HG03575 (cell line): Measurements from ENCODE around the gene LCA5.
"Not testable (repeated sequence)": the region's sequence is repeated elsewhere in the genome, so short reads cannot be mapped to it uniquely, and the experiment has no call there.

Source experiments
- ATAC-seq: cut with Tn5 transposase; IDR thresholded peaks from one replicate; pipeline ENCODE4 v1.9.1; 2021; ENCODE audit not compliant: unreplicated experiment, insufficient number of reproducible peaks, low FRiP score; ENCODE audit errors: extremely low read depth

Gene LCA5

GRCh38 chr6:79470728-79471127 lies 66.5 kb downstream of the LCA5 start:
- ATAC-seq = no peak

- no peak for ATAC-seq
Observed at GRCh38 chr6:79469376-79470246, 67.6 kb downstream of the LCA5 start.

GRCh38 chr6:79468587-79468986 lies 68.6 kb downstream of the LCA5 start:
- no peak for ATAC-seq

GRCh38 chr6:79468116-79468515 lies 69.1 kb downstream of the LCA5 start:
- no peak for ATAC-seq

GRCh38 chr6:79467716-79468115 lies 69.5 kb downstream of the LCA5 start:
- ATAC-seq = no peak

- no peak for ATAC-seq
Observed at GRCh38 chr6:79466207-79466834, 70.9 kb downstream of the LCA5 start.

- no peak for ATAC-seq
Observed at GRCh38 chr6:79465381-79465780, 71.8 kb downstream of the LCA5 start.

GRCh38 chr6:79463621-79464050 lies 73.6 kb downstream of the LCA5 start:
- ATAC-seq = no peak

- no peak for ATAC-seq
Observed at GRCh38 chr6:79461205-79461604, 76.0 kb downstream of the LCA5 start.

GRCh38 chr6:79455446-79455845 lies 81.8 kb downstream of the LCA5 start:
- ATAC-seq = no peak

GRCh38 chr6:79453558-79454042 lies 83.6 kb downstream of the LCA5 start:
- ATAC-seq = no peak

GRCh38 chr6:79450984-79451383 lies 86.2 kb downstream of the LCA5 start:
- no peak for ATAC-seq

GRCh38 chr6:79446006-79446405 lies 91.2 kb downstream of the LCA5 start:
- ATAC-seq = no peak

- ATAC-seq = not testable (repeated sequence)
Observed at GRCh38 chr6:79443876-79444275, 93.4 kb downstream of the LCA5 start.

GRCh38 chr6:79441192-79441591 lies 96.0 kb downstream of the LCA5 start:
- no peak for ATAC-seq

GRCh38 chr6:79440598-79440997 lies 96.6 kb downstream of the LCA5 start:
- ATAC-seq = no peak

GRCh38 chr6:79438030-79438429 lies 99.2 kb downstream of the LCA5 start:
- no peak for ATAC-seq

- no peak for ATAC-seq
Observed at GRCh38 chr6:79436241-79436640, 101.0 kb downstream of the LCA5 start.

- ATAC-seq = no peak
Observed at GRCh38 chr6:79435746-79436145, 101.5 kb downstream of the LCA5 start.
